ENCODE measurements around the gene RLBP1.

- TF ChIP-seq POLR2A (IDR thresholded peaks at IDR 0.05) = no peak
- TF ChIP-seq CTCF (IDR thresholded peaks at IDR 0.05) = no peak
- no peak for TF ChIP-seq EP300 (IDR thresholded peaks at IDR 0.05; ENCODE audit: low read depth)
These were observed 9.7 kb downstream of the RLBP1 start for GRCh38 chr15:89211678-89212170.

Measured in transverse colon (tissue), 3 donors.